ENCODE results near the gene GHRHR. TPM values are rescaled to one million over a fixed set of nuclear protein-coding genes. Genes with fewer than 3 reads are reported as not detected.

The GHRHR gene
- total and polyA plus RNA-seq, 10 of the 15 experiments (the other 5 are each of a cell fraction or from before 2014, with no cell fraction given): not detected

DNA sequence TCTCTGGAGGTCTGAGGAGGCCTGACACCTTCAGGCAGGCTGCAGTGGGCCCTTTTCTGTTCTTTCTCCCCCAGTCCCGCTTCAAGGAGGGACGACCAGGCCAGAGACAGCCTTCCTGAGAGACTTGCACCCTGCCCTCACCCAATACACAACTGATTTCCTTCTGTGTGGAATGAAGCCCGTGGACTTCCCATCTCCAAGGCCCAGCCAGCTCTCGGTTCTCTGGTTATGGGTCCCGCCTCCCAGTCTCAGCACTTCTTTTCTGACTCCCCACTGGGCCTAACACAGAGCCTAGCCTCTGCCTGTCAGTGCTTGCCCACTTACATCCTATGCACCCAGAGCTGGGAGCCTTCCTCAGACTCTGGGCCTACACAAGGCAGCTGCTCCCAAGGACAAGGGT lies 64.3 kb downstream of the GHRHR start (continued):
- TF ChIP-seq, protein P1, sequence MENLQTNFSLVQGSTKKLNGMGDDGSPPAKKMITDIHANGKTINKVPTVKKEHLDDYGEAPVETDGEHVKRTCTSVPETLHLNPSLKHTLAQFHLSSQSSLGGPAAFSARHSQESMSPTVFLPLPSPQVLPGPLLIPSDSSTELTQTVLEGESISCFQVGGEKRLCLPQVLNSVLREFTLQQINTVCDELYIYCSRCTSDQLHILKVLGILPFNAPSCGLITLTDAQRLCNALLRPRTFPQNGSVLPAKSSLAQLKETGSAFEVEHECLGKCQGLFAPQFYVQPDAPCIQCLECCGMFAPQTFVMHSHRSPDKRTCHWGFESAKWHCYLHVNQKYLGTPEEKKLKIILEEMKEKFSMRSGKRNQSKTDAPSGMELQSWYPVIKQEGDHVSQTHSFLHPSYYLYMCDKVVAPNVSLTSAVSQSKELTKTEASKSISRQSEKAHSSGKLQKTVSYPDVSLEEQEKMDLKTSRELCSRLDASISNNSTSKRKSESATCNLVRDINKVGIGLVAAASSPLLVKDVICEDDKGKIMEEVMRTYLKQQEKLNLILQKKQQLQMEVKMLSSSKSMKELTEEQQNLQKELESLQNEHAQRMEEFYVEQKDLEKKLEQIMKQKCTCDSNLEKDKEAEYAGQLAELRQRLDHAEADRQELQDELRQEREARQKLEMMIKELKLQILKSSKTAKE (IDR thresholded peaks at IDR 0.05; ENCODE audit: low read depth, poor library complexity, severe bottlenecking): no peak
- TF ChIP-seq HDAC6 (IDR thresholded peaks at IDR 0.05; ENCODE audit: unreplicated experiment) (no peak), CBX3 (IDR thresholded peaks at IDR 0.05; ENCODE audit: borderline replicate concordance, low read depth) (no peak)
- TF ChIP-seq, protein P2, sequence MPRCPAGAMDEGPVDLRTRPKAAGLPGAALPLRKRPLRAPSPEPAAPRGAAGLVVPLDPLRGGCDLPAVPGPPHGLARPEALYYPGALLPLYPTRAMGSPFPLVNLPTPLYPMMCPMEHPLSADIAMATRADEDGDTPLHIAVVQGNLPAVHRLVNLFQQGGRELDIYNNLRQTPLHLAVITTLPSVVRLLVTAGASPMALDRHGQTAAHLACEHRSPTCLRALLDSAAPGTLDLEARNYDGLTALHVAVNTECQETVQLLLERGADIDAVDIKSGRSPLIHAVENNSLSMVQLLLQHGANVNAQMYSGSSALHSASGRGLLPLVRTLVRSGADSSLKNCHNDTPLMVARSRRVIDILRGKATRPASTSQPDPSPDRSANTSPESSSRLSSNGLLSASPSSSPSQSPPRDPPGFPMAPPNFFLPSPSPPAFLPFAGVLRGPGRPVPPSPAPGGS (IDR thresholded peaks at IDR 0.05; ENCODE audit: borderline replicate concordance, insufficient read depth, low read depth, low read length, poor library complexity, severe bottlenecking): no peak

DNA sequence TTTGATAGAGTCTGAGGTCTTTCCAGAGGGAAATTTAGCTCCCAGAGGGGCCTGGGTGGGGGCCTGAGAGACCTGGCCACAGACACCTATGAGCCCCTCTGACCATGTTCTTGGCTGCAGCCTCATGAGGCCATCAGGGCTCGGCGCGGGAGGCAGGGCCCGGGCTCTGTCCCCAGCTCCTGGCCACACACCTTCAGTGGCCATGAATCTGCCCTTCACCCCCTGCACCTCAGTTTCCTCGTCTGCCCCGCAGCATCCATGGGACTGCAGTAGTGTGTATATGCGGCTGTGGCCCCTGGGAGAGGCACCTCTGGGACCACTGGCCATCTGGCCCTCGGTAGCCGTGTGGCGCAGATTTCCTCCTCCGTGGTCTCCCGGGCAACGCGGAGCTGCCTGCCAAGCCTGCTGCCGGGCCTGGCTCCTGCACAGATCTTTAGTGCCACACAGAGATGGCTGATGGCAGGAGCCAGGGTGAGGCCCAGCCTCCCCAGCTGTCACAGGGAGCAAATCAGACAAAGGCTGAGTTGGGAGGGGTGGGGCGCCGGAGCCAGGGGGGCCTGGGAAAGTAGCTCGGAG lies 64.8 kb downstream of the GHRHR start:
- Histone ChIP-seq H3K4me1 (ENCODE audit: control insufficient read depth, insufficient read depth, low read length) (no peaks in the 10 kb centered on the region; the same call in 1 of the 2 replicates), H2AFZ (ENCODE audit: control insufficient read depth, low read depth, low read length) (no peak overlapping the region), H3K9me3 (replicated peaks; ENCODE audit: control insufficient read depth, insufficient read depth, low read length) (peaks cover 3% of the 10 kb centered on the region; the same call in 1 of the 3 replicates), H3K4me3 (no peak overlapping the region), H3K4me2 (ENCODE audit: control insufficient read depth, insufficient read depth) (no peak overlapping the region), H3K27ac (ENCODE audit: control insufficient read depth, insufficient read depth) (no peak overlapping the region), H3K9ac (ENCODE audit: control insufficient read depth, insufficient read depth, low read length) (no peak overlapping the region), H3K27me3 (replicated peaks in 1 of 2; ENCODE audit: control insufficient read depth in 2 of 2, insufficient read depth in 2 of 2, low read length in 1 of 2) (no peaks in the 10 kb centered on the region; a peak in 1 of 4 replicates), H3K79me2 (ENCODE audit: control insufficient read depth, insufficient read depth, low read length) (no peaks in the 10 kb centered on the region), H4K20me1 (ENCODE audit: control insufficient read depth, insufficient read depth) (no peaks in the 10 kb centered on the region), H3K36me3 (ENCODE audit: control insufficient read depth in 2 of 2, insufficient read depth in 2 of 2, low read length in 1 of 2) (no peaks in the 10 kb centered on the region)
- ChIA-PET RAD21 (ENCODE audit: unreplicated experiment) (no interaction called here), CTCF (interaction anchor here (1.7 kb wide), 1 partner anchor 46 kb away, joined by 5 read pairs; no protein-coding TSS in a partner anchor), SMC1A (ENCODE audit: uncharacterized antibody, unreplicated experiment) (no interaction called here), POLR2A (no interaction called here)
- DNase-seq (ENCODE audit: low read depth, low spot score) (no peak), ATAC-seq (no peak), FAIRE-seq (no peak)
- in situ Hi-C loops (cut with MboI) (no loop called here), intact Hi-C loops (cut with micrococcal nuclease; ENCODE audit: unreplicated experiment) (no loop called here)
- 69% methylated on average over 15 of the region's 18 CpGs for WGBS (ENCODE audit: insufficient coverage, insufficient replicate concordance, low lambda C conversion rate, missing lambda C conversion rate)
- BruUV-seq (replicated peaks): no TSS peak
- TF ChIP-seq JUNB (IDR thresholded peaks at IDR 0.05) (no peak), TCF3 (IDR thresholded peaks at IDR 0.05; ENCODE audit: borderline replicate concordance, insufficient read depth, low read depth, low read length) (no peak), RAD21 (IDR thresholded peaks at IDR 0.05; ENCODE audit: insufficient read depth, low read depth, low read length) (no peak), EED (IDR thresholded peaks at IDR 0.05; ENCODE audit: low read depth) (no peak)
- TF ChIP-seq, protein P3, sequence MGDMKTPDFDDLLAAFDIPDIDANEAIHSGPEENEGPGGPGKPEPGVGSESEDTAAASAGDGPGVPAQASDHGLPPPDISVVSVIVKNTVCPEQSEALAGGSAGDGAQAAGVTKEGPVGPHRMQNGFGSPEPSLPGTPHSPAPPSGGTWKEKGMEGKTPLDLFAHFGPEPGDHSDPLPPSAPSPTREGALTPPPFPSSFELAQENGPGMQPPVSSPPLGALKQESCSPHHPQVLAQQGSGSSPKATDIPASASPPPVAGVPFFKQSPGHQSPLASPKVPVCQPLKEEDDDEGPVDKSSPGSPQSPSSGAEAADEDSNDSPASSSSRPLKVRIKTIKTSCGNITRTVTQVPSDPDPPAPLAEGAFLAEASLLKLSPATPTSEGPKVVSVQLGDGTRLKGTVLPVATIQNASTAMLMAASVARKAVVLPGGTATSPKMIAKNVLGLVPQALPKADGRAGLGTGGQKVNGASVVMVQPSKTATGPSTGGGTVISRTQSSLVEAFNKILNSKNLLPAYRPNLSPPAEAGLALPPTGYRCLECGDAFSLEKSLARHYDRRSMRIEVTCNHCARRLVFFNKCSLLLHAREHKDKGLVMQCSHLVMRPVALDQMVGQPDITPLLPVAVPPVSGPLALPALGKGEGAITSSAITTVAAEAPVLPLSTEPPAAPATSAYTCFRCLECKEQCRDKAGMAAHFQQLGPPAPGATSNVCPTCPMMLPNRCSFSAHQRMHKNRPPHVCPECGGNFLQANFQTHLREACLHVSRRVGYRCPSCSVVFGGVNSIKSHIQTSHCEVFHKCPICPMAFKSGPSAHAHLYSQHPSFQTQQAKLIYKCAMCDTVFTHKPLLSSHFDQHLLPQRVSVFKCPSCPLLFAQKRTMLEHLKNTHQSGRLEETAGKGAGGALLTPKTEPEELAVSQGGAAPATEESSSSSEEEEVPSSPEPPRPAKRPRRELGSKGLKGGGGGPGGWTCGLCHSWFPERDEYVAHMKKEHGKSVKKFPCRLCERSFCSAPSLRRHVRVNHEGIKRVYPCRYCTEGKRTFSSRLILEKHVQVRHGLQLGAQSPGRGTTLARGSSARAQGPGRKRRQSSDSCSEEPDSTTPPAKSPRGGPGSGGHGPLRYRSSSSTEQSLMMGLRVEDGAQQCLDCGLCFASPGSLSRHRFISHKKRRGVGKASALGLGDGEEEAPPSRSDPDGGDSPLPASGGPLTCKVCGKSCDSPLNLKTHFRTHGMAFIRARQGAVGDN (IDR thresholded peaks at IDR 0.05): no peak
- TF ChIP-seq, protein P2 (IDR thresholded peaks at IDR 0.05; ENCODE audit: borderline replicate concordance, insufficient read depth, low read depth, low read length, poor library complexity, severe bottlenecking): no peak

All from GM12878 (cell line).